Activated CD8-positive, alpha-beta memory T cell treated with anti-CD3 and anti-CD28 coated beads for 4 hours (primary cell): Measurements from ENCODE around the gene OPRM1.

ENCODE experiments used
- DNase-seq, 2 donors: peaks; one replicate each; pipeline ENCODE4 v3.0.0-alpha.2; 2020; ENCODE audit warnings: low read depth in 2 of 2

OPRM1 gene

GRCh38 chr6:154202958-154203357 is 163.9 kb downstream of the OPRM1 start:
- no peak for DNase-seq

GRCh38 chr6:154206141-154206540 is 167.1 kb downstream of the OPRM1 start:
- no peak for DNase-seq

GRCh38 chr6:154206996-154207395 is 168.0 kb downstream of the OPRM1 start:
- DNase-seq: no peak

- no peak for DNase-seq
These were observed 170.5 kb downstream of the OPRM1 start for GRCh38 chr6:154209555-154209954.

- no peak for DNase-seq
These were observed 171.6 kb downstream of the OPRM1 start for GRCh38 chr6:154210678-154211077.

GRCh38 chr6:154213782-154214181 is 174.7 kb downstream of the OPRM1 start:
- DNase-seq: no peak

- no peak for DNase-seq
These were observed 179.3 kb downstream of the OPRM1 start for GRCh38 chr6:154218301-154218700.

- DNase-seq: no peak
These were observed 179.7 kb downstream of the OPRM1 start for GRCh38 chr6:154218787-154219186.

- DNase-seq: no peak
These were observed 180.2 kb downstream of the OPRM1 start for GRCh38 chr6:154219250-154219649.

GRCh38 chr6:154222716-154223115 is 183.7 kb downstream of the OPRM1 start:
- no peak for DNase-seq

- no peak for DNase-seq
These were observed 184.3 kb downstream of the OPRM1 start for GRCh38 chr6:154223296-154223695.

- DNase-seq: no peak
These were observed 187.4 kb downstream of the OPRM1 start for GRCh38 chr6:154226461-154226860.

GRCh38 chr6:154227862-154228520 is 189.0 kb downstream of the OPRM1 start:
- DNase-seq: no peak

- no peak for DNase-seq
These were observed 189.5 kb downstream of the OPRM1 start for GRCh38 chr6:154228521-154228905.

- peak in 1 of 2 donors; percentile 31 for DNase-seq
These were observed 190.7 kb downstream of the OPRM1 start for GRCh38 chr6:154229786-154230185.

GRCh38 chr6:154230393-154230792 is 191.4 kb downstream of the OPRM1 start:
- no peak for DNase-seq

- DNase-seq: no peak
These were observed 192.0 kb downstream of the OPRM1 start for GRCh38 chr6:154230910-154231595.

- no peak for DNase-seq
These were observed 193.2 kb downstream of the OPRM1 start for GRCh38 chr6:154232013-154232910.

- no peak for DNase-seq
These were observed 194.3 kb downstream of the OPRM1 start for GRCh38 chr6:154233383-154233782.

GRCh38 chr6:154234019-154234772 is 195.2 kb downstream of the OPRM1 start:
- DNase-seq: no peak

- no peak for DNase-seq
These were observed 197.7 kb downstream of the OPRM1 start for GRCh38 chr6:154236646-154237301.
